PC-3 (cell line): ENCODE data around the gene GRK3.

Source experiments
- EZH2 ChIP-seq: fragments of 300-600 bp; sonication (generic); IDR thresholded peaks from one replicate; pipeline ENCODE4 v1.6.1; 2017; ENCODE audit warnings: antibody characterized with exemption, mild to moderate bottlenecking, low read length; ENCODE audit not compliant: unreplicated experiment
- TF ChIP-seq, protein P1 (sequence below): fragments of 300-600 bp; sonication (generic); conservative IDR thresholded peaks from 2 replicates; pipeline ENCODE4 v1.5.1; 2017; ENCODE audit warnings: antibody characterized with exemption, low read depth, mild to moderate bottlenecking, low read length

DNA sequence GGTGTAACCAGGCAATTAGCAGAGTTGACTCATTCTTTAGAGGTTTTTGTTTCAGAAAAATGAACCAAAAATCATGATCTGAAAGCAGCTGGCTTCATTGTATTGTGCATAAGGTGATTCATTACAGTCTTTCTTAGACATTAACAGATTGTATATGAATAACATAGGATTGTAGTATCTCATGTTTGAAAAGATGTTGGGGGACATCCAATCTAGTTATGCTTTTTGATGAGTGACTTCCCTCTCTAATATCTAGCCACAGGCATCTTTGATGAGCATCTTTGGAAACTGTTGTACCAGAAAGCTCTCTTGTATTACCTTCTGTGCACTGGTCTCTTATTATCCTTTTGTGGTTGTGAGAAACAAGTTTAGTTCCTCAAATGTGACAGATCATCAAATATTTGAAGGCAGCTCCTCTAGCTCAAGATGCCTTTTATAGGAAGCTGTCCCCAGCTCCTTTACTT is 8.3 kb downstream of the GRK3 start:
- TF ChIP-seq, protein P1, sequence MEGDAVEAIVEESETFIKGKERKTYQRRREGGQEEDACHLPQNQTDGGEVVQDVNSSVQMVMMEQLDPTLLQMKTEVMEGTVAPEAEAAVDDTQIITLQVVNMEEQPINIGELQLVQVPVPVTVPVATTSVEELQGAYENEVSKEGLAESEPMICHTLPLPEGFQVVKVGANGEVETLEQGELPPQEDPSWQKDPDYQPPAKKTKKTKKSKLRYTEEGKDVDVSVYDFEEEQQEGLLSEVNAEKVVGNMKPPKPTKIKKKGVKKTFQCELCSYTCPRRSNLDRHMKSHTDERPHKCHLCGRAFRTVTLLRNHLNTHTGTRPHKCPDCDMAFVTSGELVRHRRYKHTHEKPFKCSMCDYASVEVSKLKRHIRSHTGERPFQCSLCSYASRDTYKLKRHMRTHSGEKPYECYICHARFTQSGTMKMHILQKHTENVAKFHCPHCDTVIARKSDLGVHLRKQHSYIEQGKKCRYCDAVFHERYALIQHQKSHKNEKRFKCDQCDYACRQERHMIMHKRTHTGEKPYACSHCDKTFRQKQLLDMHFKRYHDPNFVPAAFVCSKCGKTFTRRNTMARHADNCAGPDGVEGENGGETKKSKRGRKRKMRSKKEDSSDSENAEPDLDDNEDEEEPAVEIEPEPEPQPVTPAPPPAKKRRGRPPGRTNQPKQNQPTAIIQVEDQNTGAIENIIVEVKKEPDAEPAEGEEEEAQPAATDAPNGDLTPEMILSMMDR, result no peak
- no peak for TF ChIP-seq EZH2
